NCI-H526 treated with DMSO at 0.1 percent for 48 hours (cell line): ENCODE data around the gene ESRRB.

Source experiments
- DNase-seq: peaks from one replicate; lab custom pipeline; 2025; lab: John Stamatoyannopoulos, UW

Gene ESRRB

GRCh38 chr14:76375947-76376404, at the start of gene ESRRB:
TSS of gene ESRRB (plus strand) at chr14:76376137. CDS start at chr14:76376402, 265 bp downstream.
- peak; percentile 34 for DNase-seq

- DNase-seq: no peak
These were observed 48.8 kb upstream of the ESRRB start for GRCh38 chr14:76326918-76327689.

- DNase-seq: no peak
These were observed 47.3 kb upstream of the ESRRB start for GRCh38 chr14:76328457-76329137.

- no peak for DNase-seq
These were observed 46.6 kb upstream of the ESRRB start for GRCh38 chr14:76329154-76329928.

GRCh38 chr14:76329951-76330350, 46.0 kb upstream of the ESRRB start:
- no peak for DNase-seq

GRCh38 chr14:76330411-76331327, 45.3 kb upstream of the ESRRB start:
- DNase-seq: no peak

- DNase-seq: no peak
These were observed 44.5 kb upstream of the ESRRB start for GRCh38 chr14:76331328-76332011.

- DNase-seq: no peak
These were observed 42.3 kb upstream of the ESRRB start for GRCh38 chr14:76333664-76334063.

GRCh38 chr14:76334316-76334715, 41.6 kb upstream of the ESRRB start:
- no peak for DNase-seq

GRCh38 chr14:76336876-76337275, 39.1 kb upstream of the ESRRB start:
- DNase-seq: no peak

GRCh38 chr14:76337635-76338545, 38.0 kb upstream of the ESRRB start:
- no peak for DNase-seq

GRCh38 chr14:76339728-76340615, 36.0 kb upstream of the ESRRB start:
- DNase-seq: no peak

- no peak for DNase-seq
These were observed 32.6 kb upstream of the ESRRB start for GRCh38 chr14:76343386-76343785.

- no peak for DNase-seq
These were observed 29.4 kb upstream of the ESRRB start for GRCh38 chr14:76346391-76347160.

- DNase-seq: no peak
These were observed 27.0 kb upstream of the ESRRB start for GRCh38 chr14:76348898-76349297.

- no peak for DNase-seq
These were observed 25.9 kb upstream of the ESRRB start for GRCh38 chr14:76349993-76350392.

- DNase-seq: no peak
These were observed 25.3 kb upstream of the ESRRB start for GRCh38 chr14:76350671-76351070.

GRCh38 chr14:76351941-76352340, 24.0 kb upstream of the ESRRB start:
- no peak for DNase-seq
